HFF-Myc (cell line): ENCODE measurements around the gene CACNG5.

Experiments used
- DNase-seq: peaks from one replicate; pipeline ENCODE4 v3.0.0-alpha.2; 2011; ENCODE audit warnings: low read depth; ENCODE audit errors: extremely low read depth
- H3K4me3 ChIP-seq: replicated peaks from 2 replicates; pipeline ENCODE4 v1.5.1; 2011; ENCODE audit warnings: low read depth, mild to moderate bottlenecking, control low read depth, low read length
- CTCF ChIP-seq: IDR thresholded peaks from 2 replicates; pipeline ENCODE4 v1.5.1; 2012; ENCODE audit warnings: mild to moderate bottlenecking, low read depth, low read length, control low read depth; ENCODE audit errors: missing control alignments

Gene CACNG5

GRCh38 chr17:66923886-66924285, 89.0 kb downstream of the CACNG5 start:
- TF ChIP-seq CTCF = no peak
- no peak overlapping the region for H3K4me3 ChIP-seq
- DNase-seq = no peak

DNA sequence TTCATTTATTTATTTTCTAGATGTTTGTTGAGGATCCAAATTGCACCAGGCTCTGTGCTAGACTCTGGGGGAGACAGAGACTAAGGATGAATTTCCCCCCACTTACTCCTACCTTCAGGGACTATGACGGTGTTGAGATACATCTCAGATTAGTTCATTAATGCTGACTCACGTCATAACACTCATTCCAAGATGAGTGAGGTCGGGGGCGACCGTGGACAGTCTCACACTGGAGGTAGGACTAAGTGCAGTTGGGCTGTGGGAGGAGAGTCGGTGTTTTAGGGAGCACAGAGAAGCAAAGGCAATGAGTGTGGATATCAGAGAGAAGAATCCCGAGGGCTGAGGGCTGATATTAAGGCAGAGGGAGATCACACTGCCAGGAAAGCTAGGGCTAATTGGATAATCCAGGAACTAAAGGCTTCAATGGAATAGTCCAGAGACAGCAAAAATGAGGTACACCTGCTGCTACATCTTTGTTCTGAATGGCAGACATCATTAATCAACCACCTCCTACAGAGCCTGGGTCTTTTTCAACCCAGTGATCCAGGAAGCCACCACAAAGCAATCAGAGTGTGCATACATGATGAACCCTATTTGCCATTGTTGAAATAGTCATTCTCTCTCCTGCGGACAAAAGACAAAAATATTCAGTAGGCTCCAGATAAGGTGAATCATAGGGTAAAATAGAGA, 91.0 kb downstream of the CACNG5 start:
- H3K4me3 ChIP-seq = no peak overlapping the region
- DNase-seq = no peak
- TF ChIP-seq CTCF = no peak

- no peak for TF ChIP-seq CTCF
- DNase-seq = no peak
- no peak overlapping the region for H3K4me3 ChIP-seq
Observed at GRCh38 chr17:66928949-66929348, 94.0 kb downstream of the CACNG5 start.

DNA sequence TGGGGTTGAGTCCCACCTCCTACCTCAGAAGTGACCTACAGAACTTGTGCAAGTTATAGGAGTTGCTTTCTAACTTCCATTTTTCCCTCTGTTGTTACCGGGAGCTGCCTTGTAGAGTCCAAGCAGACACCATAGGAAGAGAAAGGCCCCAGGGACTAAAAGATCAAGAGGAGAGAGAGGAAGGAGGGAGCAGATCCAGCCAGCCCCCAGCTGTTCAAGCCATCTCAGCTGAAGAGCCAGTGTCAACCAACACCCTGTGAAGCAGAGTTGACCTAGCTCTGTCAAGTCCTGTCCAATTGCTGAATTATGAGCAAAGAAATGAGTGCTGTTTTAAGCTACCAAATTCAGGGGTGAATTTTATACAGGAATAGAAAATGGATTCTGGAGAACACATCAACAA, 94.7 kb downstream of the CACNG5 start:
- no peak for TF ChIP-seq CTCF
- DNase-seq = no peak
- H3K4me3 ChIP-seq = no peak overlapping the region

DNA sequence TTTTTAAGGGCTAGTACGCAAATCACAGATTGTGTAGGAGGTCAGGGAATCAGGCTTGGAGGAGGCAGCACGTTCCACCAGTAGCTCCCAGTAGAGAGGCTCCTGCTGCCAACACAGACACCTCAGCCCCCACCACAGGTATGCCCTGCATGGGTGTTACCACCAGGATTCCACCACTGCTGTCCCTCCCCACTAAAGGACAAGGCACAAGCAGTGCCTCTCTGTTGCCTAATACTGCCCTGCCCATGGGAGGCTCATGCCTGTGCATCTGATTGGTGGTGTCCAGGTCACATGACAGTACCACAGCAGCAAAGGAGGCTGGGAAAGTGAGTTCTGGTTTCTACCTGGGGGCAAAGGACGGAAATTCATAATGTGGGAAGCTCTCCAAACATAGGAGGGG, 96.0 kb downstream of the CACNG5 start:
- no peak for DNase-seq
- no peak overlapping the region for H3K4me3 ChIP-seq
- TF ChIP-seq CTCF = no peak

- no peak for TF ChIP-seq CTCF
- no peak overlapping the region for H3K4me3 ChIP-seq
- no peak for DNase-seq
Observed at GRCh38 chr17:66932311-66932710, 97.4 kb downstream of the CACNG5 start.

DNA sequence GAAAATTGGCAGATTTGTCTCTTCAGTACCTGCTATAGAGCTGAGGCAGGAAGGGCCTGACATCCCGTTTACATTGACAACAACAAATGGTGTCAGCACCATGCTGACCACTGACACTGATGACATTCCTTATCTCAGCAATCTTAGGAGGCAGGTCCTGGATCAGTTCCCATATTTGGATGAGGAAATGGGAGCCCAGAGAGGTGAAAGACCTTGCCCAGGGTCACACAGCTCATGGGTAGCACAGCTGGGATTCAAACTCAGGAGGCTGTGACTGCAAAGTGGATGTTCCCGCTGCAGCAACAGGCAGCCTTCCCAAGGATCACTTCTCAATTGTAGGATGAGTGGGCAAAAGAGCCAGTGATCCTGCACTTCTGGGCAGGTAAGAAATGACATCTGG, 99.1 kb downstream of the CACNG5 start:
- no peak for TF ChIP-seq CTCF
- DNase-seq = no peak
- H3K4me3 ChIP-seq = no peak overlapping the region
